Esophagus muscularis mucosa (tissue), 4 donors: Measurements from ENCODE around the gene AKAP5. TPM values are rescaled to one million over a fixed set of nuclear protein-coding genes. Genes with fewer than 3 reads are reported as not detected.

Source experiments
- DNase-seq: peaks from one replicate; pipeline ENCODE4 v3.0.0-alpha.2; 2017; ENCODE audit errors: extremely low spot score
- H3K27ac ChIP-seq, 4 donors: fragments of 200-600 bp; sonication (generic); replicated peaks in 1 of 4; 1 replicate in 3 of 4; 2 replicates in 1 of 4; pipeline ENCODE4 v1.5.1; 2016 to 2019; ENCODE audit warnings: mild to moderate bottlenecking in 1 of 4
- H3K27me3 ChIP-seq, 4 donors: fragments of 200-600 bp; sonication (generic); one replicate each; pipeline versions ENCODE4 v1.5.1 to v1.6.0; 2016 to 2019
- H3K36me3 ChIP-seq, 4 donors: fragments of 200-600 bp; sonication (generic); one replicate each; pipeline ENCODE4 v1.5.1; 2016 to 2019
- H3K4me1 ChIP-seq, 4 donors: fragments of 200-600 bp; sonication (generic); one replicate each; pipeline ENCODE4 v1.5.1; 2016 to 2019
- H3K4me3 ChIP-seq, 4 donors: fragments of 200-600 bp; sonication (generic); 1 replicate in 2 of 4; 2 replicates in 2 of 4; pipeline ENCODE4 v1.5.1; 2016 to 2019; ENCODE audit warnings: mild to moderate bottlenecking in 4 of 4, moderate library complexity in 1 of 4
- H3K9me3 ChIP-seq, 4 donors: fragments of 200-600 bp; sonication (generic); 1 replicate in 3 of 4; 2 replicates in 1 of 4; pipeline ENCODE4 v1.5.1; 2016 to 2019
- CTCF ChIP-seq, 3 experiments: fragments of 200-600 bp in 2 of 3; fragments of 450-650 bp in 1 of 3; sonication (generic) in 2 of 3; IDR thresholded peaks; one replicate each; pipeline ENCODE4 v1.5.1; 2017 to 2019; ENCODE audit warnings: antibody characterized with exemption in 3 of 3, mild to moderate bottlenecking in 2 of 3, moderate library complexity in 1 of 3
- EP300 ChIP-seq: sonication (generic); formaldehyde crosslinking; IDR thresholded peaks from one replicate; pipeline ENCODE4 v1.6.1; 2017; ENCODE audit warnings: antibody characterized with exemption
- POLR2A ChIP-seq: fragments of 450-650 bp; IDR thresholded peaks from one replicate; pipeline ENCODE4 v1.6.1; 2017; ENCODE audit warnings: antibody characterized with exemption, moderate library complexity, mild to moderate bottlenecking, low read depth
- POLR2AphosphoS5 ChIP-seq, 2 donors: sonication (generic); formaldehyde crosslinking; IDR thresholded peaks; one replicate each; pipeline ENCODE4 v1.6.1; 2017; ENCODE audit warnings: antibody characterized with exemption in 2 of 2
- WGBS: methylation state at CpG from one replicate; pipeline ENCODE4 v1.1.5; 2018; 5-methylcytosine and 5-hydroxymethylcytosine counted together
- intact Hi-C: fragments of 100-400 bp; cut with DNase I; formaldehyde crosslinking; loops from one replicate; pipeline ENCODE4 v1.15.1; 2023
- total RNA-seq, 4 donors: library from RNA; depleted of rRNA; stranded (reverse); fragments of >200 nt; gene quantifications; one replicate each; pipeline versions ENCODE4 v1.1.0 to v1.2.1, GENCODE V29; 2016

Gene AKAP5, protein sequence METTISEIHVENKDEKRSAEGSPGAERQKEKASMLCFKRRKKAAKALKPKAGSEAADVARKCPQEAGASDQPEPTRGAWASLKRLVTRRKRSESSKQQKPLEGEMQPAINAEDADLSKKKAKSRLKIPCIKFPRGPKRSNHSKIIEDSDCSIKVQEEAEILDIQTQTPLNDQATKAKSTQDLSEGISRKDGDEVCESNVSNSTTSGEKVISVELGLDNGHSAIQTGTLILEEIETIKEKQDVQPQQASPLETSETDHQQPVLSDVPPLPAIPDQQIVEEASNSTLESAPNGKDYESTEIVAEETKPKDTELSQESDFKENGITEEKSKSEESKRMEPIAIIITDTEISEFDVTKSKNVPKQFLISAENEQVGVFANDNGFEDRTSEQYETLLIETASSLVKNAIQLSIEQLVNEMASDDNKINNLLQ
- 1 to 10 TPM in 2 of 4 donors, under 1 TPM in 2; 0.45 to 2.1 (median 1.4) TPM for total RNA-seq

DNA sequence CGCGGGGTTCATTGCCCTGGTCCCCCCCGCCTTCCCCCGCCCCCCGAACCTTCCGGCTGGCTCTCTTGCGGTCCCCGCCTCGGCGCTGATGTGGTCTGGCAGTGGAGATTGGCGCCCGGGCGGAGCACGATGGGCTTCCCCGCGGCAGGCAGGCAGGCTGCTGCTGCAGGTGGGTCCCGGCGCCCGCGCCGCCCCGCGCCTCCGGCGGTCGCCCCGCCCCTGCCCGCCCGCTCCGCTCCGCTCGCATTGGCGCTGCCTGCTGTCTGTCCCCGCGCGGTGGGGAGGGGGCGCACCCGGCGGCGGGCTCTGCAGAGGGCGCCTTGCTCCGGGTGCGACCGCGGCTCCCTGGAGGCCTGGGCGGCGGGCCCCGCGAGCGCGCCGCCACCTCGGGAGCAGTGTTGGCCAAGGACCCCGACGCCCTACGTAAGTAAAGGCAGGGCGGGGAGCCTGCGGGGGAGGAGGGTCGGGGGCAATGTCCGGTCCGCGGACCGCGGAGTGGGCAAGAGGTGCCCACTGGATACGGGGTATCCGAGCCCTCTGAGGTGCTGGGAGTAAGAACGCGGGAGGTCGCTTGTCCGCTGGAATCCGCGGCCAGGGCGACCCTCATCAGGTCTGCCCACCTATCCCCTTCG is at the start of gene AKAP5:
Gene AKAP5, plus strand, starts transcription at position 309 of the 632 bp plus-strand sequence. CDS start 2,896 bp downstream, outside the sequence.
- DNase-seq, result no peak
- H3K4me3 ChIP-seq, result peak within 1 kb of the TSS; percentile 65 to 86 (median 80)
- H3K27ac ChIP-seq, result peak within 1 kb of the TSS; percentile 74 to 83 (median 78)
- H3K4me1 ChIP-seq, result peaks cover 5 to 18% (median 15%) of the 10 kb centered on the region in 4 donors
- intact Hi-C loops, result no loop called here
- H3K36me3 ChIP-seq, result peaks cover 0 to 3% (median 0%) of the 10 kb centered on the region in 4 donors
- no peaks in the 10 kb centered on the region for H3K9me3 ChIP-seq
- no peaks in the 10 kb centered on the region for H3K27me3 ChIP-seq
- TF ChIP-seq EP300 (no peak), CTCF (IDR thresholded peaks at IDR 0.05) (peak in 1 of 3 experiments; percentile 12), POLR2AphosphoS5 (IDR thresholded peaks at IDR 0.05) (no peak), POLR2A (no peak)
- 0% methylated on average over 29 of the region's 74 CpGs for WGBS

GRCh38 chr14:64416348-64416932 is 48.9 kb upstream of the AKAP5 start:
- WGBS, result 86% methylated on average over 3 of the region's 3 CpGs
- no peak for DNase-seq
- Histone ChIP-seq H3K4me3 (no peak overlapping the region), H3K4me1 (no peaks in the 10 kb centered on the region), H3K27ac (no peak overlapping the region), H3K36me3 (peaks cover 54 to 93% (median 78%) of the 10 kb centered on the region in 4 donors), H3K9me3 (no peaks in the 10 kb centered on the region), H3K27me3 (no peaks in the 10 kb centered on the region)
- intact Hi-C loops, result no loop called here
- TF ChIP-seq POLR2AphosphoS5 (IDR thresholded peaks at IDR 0.05) (no peak), EP300 (no peak), POLR2A (no peak)

DNA sequence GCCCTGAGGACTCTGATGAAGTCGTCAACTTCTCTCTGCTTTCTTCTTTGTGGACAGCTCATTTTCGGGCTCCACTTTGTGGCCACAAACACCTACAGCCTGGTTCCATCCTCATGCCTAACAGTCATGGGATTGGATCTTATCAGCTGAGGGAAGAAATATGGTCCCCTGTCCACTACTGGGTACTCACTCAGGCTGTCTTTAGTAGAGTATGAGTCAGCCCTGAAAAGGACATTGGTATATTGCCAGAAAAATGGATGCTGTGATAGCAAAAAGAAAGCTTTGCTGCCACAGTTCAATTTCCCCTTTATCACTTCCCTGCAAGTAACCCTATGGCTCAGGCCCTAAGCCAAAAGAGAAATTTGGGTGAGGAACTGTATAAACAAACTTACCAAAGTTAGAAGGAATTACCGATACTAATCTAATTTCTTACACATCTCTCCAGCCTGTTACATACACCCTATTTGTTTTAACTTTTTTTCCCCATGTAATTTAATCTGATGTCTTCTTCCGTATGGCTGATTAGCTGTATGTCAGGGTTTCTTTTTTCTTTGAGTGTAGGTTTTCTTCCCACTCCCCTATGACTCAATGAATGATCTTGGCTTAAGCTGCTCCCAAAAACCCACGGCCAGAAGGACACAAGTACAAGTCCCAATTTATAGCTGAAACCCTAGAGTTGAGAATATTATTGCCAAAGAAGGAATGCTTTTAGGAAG is 48.1 kb upstream of the AKAP5 start:
- no peaks in the 10 kb centered on the region for H3K9me3 ChIP-seq
- no peaks in the 10 kb centered on the region for H3K27me3 ChIP-seq
- no peak overlapping the region for H3K27ac ChIP-seq
- DNase-seq, result no peak
- no peaks in the 10 kb centered on the region for H3K4me1 ChIP-seq
- WGBS, result 83% methylated on average over 5 of the region's 5 CpGs
- no peak overlapping the region for H3K4me3 ChIP-seq
- intact Hi-C loops, result no loop called here
- H3K36me3 ChIP-seq, result peaks cover 54 to 93% (median 73%) of the 10 kb centered on the region in 4 donors
- TF ChIP-seq EP300, result no peak
- no peak for TF ChIP-seq CTCF (IDR thresholded peaks at IDR 0.05)
- no peak for TF ChIP-seq POLR2AphosphoS5 (IDR thresholded peaks at IDR 0.05)
- TF ChIP-seq POLR2A, result no peak

- Histone ChIP-seq H3K36me3 (peaks cover 53 to 93% (median 70%) of the 10 kb centered on the region in 4 donors), H3K9me3 (no peaks in the 10 kb centered on the region)
- TF ChIP-seq CTCF (IDR thresholded peaks at IDR 0.05) (no peak), POLR2AphosphoS5 (IDR thresholded peaks at IDR 0.05) (no peak), EP300 (no peak), POLR2A (no peak)
These were observed 47.6 kb upstream of the AKAP5 start for GRCh38 chr14:64417771-64418125.

More at GRCh38 chr14:64417771-64418125, 47.6 kb upstream of the AKAP5 start:
- WGBS, result 95% methylated on average over 7 of the region's 7 CpGs
- H3K27me3 ChIP-seq, result no peaks in the 10 kb centered on the region
- intact Hi-C loops, result no loop called here
- no peaks in the 10 kb centered on the region for H3K4me1 ChIP-seq
- no peak overlapping the region for H3K27ac ChIP-seq
- no peak for DNase-seq
- no peak overlapping the region for H3K4me3 ChIP-seq
